Epithelial cell of esophagus (primary cell): Measurements from ENCODE around the gene CNN2.

Experiments
- DNase-seq: peaks from one replicate; pipeline ENCODE4 v3.0.0; 2010; ENCODE audit warnings: low read depth
- H3K4me3 ChIP-seq: 2 replicates; pipeline ENCODE4 v1.5.1; 2011; ENCODE audit warnings: mild to moderate bottlenecking, low read length, control low read depth
- TF ChIP-seq, protein P1 (sequence below): IDR thresholded peaks from 2 replicates; pipeline ENCODE4 v1.5.1; 2011; ENCODE audit warnings: low read depth, mild to moderate bottlenecking, low read length, control low read depth, inconsistent platforms; ENCODE audit not compliant: insufficient read depth; ENCODE audit errors: missing control alignments

Gene CNN2

DNA sequence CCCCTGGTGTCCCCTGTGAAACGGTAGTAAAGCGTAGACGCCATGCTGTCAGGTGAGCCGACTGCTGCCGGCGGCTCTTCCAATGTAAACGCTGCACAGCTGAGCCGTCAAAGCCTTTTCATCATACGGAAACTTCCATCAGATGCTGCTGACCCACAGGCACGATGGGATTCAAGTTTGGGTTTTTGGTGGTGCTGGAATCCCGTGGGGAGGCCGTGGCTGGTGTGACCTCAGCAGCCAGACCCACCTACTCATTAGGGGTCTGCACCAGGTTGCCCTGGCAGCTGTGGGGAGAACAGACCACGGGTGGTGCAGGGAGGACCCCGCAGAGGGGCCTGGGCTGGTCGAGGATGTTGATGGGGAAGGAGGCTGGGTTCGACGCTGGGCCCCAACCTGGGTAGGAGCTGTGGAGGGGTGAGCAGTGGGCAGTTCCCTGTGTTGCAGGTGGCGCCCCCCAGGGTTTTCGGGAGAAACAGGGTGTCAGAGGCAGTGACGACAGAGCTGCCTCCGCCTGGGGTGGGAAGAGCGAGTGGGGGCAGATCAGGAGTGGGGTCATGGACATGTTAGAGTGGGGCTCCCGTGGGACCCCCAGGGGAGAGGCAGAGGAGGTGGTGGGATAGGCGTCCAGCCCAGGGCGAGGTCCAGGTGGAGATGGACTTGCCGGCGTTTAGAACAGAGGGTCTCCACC lies 19.6 kb upstream of the CNN2 start:
- no peak for DNase-seq
- TF ChIP-seq, protein P1, sequence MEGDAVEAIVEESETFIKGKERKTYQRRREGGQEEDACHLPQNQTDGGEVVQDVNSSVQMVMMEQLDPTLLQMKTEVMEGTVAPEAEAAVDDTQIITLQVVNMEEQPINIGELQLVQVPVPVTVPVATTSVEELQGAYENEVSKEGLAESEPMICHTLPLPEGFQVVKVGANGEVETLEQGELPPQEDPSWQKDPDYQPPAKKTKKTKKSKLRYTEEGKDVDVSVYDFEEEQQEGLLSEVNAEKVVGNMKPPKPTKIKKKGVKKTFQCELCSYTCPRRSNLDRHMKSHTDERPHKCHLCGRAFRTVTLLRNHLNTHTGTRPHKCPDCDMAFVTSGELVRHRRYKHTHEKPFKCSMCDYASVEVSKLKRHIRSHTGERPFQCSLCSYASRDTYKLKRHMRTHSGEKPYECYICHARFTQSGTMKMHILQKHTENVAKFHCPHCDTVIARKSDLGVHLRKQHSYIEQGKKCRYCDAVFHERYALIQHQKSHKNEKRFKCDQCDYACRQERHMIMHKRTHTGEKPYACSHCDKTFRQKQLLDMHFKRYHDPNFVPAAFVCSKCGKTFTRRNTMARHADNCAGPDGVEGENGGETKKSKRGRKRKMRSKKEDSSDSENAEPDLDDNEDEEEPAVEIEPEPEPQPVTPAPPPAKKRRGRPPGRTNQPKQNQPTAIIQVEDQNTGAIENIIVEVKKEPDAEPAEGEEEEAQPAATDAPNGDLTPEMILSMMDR, result no peak
- no peak overlapping the region for H3K4me3 ChIP-seq

DNA sequence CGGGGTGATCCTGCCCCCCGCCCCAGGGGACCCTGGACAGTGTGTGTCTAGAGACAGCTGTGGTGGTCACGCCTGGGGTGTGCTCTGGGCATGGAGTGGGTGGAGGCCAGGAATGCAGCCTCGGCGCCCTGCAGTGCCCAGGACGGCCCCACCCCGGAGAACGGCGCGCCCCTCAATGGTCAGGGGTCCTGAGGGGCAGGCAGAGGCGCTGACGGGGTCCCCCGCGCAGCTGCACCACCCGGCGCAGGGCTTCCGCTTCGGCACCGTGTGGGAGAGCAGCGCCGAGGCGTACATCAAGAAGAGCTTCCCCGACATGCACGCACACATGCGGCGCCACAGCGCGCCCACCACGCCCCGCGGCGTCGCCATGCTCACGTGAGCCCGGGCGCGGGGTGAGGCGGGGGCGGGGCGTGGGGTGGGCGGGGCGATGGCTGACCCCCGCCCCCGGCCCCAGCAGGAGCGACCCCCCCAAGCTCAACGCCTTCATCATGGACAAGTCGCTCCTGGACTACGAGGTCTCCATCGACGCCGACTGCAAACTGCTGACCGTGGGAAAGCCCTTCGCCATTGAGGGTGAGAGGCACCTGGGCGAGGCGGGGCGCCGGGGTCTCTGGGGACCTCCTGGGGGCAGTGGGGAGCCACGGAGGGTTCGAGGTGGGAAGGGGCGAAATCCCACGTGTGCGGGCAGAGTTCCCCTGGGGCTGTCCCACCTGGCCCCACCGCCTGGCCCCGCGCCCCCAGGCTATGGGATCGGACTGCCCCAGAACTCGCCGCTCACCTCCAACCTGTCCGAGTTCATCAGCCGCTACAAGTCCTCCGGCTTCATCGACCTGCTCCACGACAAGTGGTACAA lies 18.8 kb upstream of the CNN2 start:
- no peak overlapping the region for H3K4me3 ChIP-seq
- no peak for DNase-seq
- TF ChIP-seq, protein P1, result no peak

DNA sequence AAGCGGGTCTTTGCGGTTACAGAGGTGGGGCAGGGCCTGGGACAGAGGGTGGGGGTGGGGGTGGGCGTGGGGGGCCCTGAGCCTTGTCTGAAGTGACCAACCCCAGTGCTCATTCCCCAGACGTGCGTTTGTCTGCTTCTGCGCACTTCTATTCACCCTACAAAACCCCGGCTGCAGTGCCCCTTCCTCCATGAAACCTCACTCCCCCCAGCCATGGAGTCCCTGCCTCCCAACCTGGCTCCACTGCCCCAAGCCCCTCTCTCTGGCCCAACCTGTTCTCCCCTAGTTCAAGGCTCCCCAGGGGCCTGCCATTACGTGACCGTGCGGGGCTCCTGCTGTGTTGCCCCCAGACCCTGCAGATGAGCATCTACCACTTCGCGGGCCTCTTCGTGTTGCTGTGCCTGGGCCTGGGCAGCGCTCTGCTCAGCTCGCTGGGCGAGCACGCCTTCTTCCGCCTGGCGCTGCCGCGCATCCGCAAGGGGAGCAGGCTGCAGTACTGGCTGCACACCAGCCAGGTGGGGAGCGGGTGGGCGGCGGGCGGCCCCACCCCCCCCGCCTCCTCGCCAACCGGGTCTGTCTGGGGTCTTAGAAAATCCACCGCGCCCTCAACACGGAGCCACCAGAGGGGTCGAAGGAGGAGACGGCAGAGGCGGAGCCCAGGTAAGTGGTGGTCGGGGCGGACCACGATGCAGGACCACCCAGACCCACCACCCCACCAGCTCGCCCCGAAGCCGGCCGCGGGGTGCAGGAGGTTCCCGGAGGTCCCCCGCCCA lies 18.0 kb upstream of the CNN2 start:
- DNase-seq, result no peak
- H3K4me3 ChIP-seq, result no peak overlapping the region
- TF ChIP-seq, protein P1, result no peak

DNA sequence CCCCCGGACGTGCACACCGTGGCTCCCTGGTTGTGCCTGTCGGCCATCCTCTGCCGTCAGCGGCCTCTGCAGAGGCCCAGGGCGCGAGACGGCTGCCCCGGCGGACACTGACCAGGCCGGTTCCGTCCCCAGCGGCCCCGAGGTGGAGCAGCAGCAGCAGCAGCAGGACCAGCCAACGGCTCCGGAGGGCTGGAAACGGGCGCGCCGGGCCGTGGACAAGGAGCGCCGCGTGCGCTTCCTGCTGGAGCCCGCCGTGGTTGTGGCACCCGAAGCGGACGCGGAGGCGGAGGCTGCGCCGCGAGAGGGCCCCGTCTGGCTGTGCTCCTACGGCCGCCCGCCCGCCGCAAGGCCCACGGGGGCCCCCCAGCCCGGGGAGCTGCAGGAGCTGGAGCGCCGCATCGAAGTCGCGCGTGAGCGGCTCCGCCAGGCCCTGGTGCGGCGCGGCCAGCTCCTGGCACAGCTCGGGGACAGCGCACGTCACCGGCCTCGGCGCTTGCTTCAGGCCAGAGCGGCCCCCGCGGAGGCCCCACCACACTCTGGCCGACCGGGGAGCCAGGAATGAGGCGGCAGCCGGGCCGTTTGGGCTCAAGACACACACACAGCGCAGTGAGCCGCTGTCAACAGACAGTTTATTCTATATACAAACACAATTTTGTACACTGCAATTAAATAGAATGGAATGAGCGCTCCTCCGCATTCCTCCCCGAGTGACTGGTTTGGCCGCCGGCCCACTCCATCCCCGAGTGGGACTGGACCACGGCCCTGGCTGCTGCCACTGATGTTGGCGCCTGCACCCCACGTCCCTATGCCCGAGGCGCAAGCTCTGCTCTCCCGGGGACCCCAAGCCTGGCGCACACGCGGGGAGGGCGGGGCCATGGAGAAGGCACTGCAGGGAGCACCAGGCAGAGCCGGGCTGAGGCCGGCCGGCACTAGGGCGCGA lies 17.1 kb upstream of the CNN2 start:
- TF ChIP-seq, protein P1, result no peak
- no peak for DNase-seq

DNA sequence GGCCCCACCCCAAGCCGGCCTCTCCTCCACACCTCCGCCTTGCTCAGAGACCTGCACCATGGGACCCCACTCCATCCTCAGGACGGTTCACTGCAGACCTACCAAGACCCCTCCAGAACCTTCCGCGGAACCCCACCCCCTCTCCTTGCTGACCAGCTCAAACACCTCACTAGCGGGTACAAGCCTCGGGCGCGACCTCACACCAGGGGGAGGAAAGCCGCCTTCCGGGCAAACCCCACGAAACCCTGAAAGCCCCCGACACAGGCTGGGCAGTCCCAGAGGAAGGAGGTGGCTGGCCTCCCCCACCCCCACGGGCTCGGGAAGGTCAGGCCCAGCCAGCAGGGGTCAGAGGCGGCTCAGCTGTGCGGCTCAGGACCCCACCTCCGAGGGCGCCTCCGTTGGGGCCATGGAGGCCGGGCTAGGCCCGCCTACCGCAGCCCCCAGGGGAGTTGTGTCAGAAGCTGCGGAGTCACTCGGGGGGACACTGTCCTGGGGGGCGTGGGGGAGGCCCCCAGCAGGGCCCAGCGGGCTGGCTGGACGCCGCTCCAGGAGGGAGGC lies 16.3 kb upstream of the CNN2 start:
- no peak for DNase-seq
- no peak overlapping the region for H3K4me3 ChIP-seq
- TF ChIP-seq, protein P1, result no peak

More for the DNA sequence above, 17.1 kb upstream of the CNN2 start:
- no peak overlapping the region for H3K4me3 ChIP-seq
